OCI-LY7 (cell line): ENCODE measurements around the gene INKA2. TPM values are rescaled to one million over a fixed set of nuclear protein-coding genes. Genes with fewer than 3 reads are reported as not detected.

Experiments
- BruUV-seq: library from RNA; stranded (reverse); fragments of 400-500 nt; replicated peaks from 2 replicates; lab custom pipeline; 2021; lab: Mats Ljungman, UMichigan
- CTCF ChIA-PET: fragments of 300-600 bp; sonication (Branson Sonifier 250); formaldehyde crosslinking; loops from one replicate; lab custom pipeline; 2022; ENCODE audit warnings: antibody characterized with exemption; ENCODE audit not compliant: unreplicated experiment; lab: Charles Lee
- POLR2A ChIA-PET: fragments of 300-600 bp; sonication (Branson Sonifier 250); formaldehyde crosslinking; loops from one replicate; lab custom pipeline; 2022; ENCODE audit warnings: antibody characterized with exemption; lab: Charles Lee
- DNase-seq: peaks from one replicate; pipeline ENCODE4 v3.0.0-alpha.2; 2015; ENCODE audit warnings: low spot score
- H2AFZ ChIP-seq: fragments of 200-600 bp; sonication (generic), shearing (Covaris generic); 2 replicates; pipeline ENCODE4 v1.6.1; 2014; ENCODE audit warnings: mild to moderate bottlenecking, antibody characterized with exemption, low read length, moderate library complexity
- H3K27ac ChIP-seq: fragments of 200-600 bp; sonication (generic); 2 replicates; pipeline ENCODE4 v1.5.1; 2014; ENCODE audit warnings: mixed run types, low read depth, mild to moderate bottlenecking, moderate library complexity, low read length, inconsistent platforms; ENCODE audit not compliant: poor library complexity, severe bottlenecking
- H3K36me3 ChIP-seq: fragments of 200-600 bp; sonication (generic); 2 replicates; pipeline ENCODE4 v1.6.1; 2014; ENCODE audit warnings: mild to moderate bottlenecking, antibody characterized with exemption, low read length, moderate library complexity, mixed read lengths; ENCODE audit not compliant: insufficient read depth
- H3K4me1 ChIP-seq: fragments of 200-600 bp; sonication (generic); 2 replicates; pipeline ENCODE4 v1.5.1; 2014; ENCODE audit warnings: mild to moderate bottlenecking, low read length; ENCODE audit not compliant: insufficient read depth, poor library complexity, severe bottlenecking
- H3K4me2 ChIP-seq: fragments of 200-600 bp; sonication (generic); 2 replicates; pipeline ENCODE4 v1.6.1; 2014; ENCODE audit warnings: mild to moderate bottlenecking, low read length
- H3K4me3 ChIP-seq: fragments of 200-600 bp; sonication (generic); 2 replicates; pipeline ENCODE4 v1.5.1; 2014; ENCODE audit warnings: mild to moderate bottlenecking, low read depth, low read length; ENCODE audit not compliant: poor library complexity, severe bottlenecking
- H3K79me2 ChIP-seq: fragments of 200-600 bp; sonication (generic); 2 replicates; pipeline ENCODE4 v1.6.1; 2016; ENCODE audit warnings: low read depth, mild to moderate bottlenecking, low read length, moderate library complexity, mixed read lengths; ENCODE audit not compliant: insufficient read depth
- H3K9me2 ChIP-seq: fragments of 200-600 bp; sonication (generic); 2 replicates; pipeline ENCODE4 v1.6.1; 2016; ENCODE audit warnings: mild to moderate bottlenecking, low read length, mixed read lengths; ENCODE audit not compliant: insufficient read depth
- H3K9me3 ChIP-seq: fragments of 200-600 bp; sonication (generic); 2 replicates; pipeline ENCODE4 v1.6.1; 2014; ENCODE audit warnings: mild to moderate bottlenecking, mixed run types, low read length, mixed read lengths
- H4K20me1 ChIP-seq: fragments of 200-600 bp; sonication (generic); 2 replicates; pipeline ENCODE4 v1.6.1; 2014; ENCODE audit warnings: mild to moderate bottlenecking, antibody characterized with exemption, low read length, moderate library complexity, mixed read lengths; ENCODE audit not compliant: insufficient read depth
- EZH2phosphoT487 ChIP-seq: fragments of 200-600 bp; sonication (generic); IDR thresholded peaks from 2 replicates; pipeline ENCODE4 v1.6.1; 2018; ENCODE audit warnings: low read depth, borderline replicate concordance, mild to moderate bottlenecking, mixed run types, antibody characterized with exemption, low read length, moderate library complexity, mixed read lengths
- intact Hi-C: fragments of 100-400 bp; cut with micrococcal nuclease; formaldehyde crosslinking; loops from one replicate; pipeline ENCODE4 v1.10.0; 2022; ENCODE audit not compliant: unreplicated experiment
- total RNA-seq, 2 experiments: library from RNA; depleted of rRNA in 1 of 2; stranded (reverse); fragments of >200 nt in 1 of 2; shearing (Covaris generic) in 1 of 2; gene quantifications; 2 replicates each; pipeline ENCODE4 v1.2.3, GENCODE V29; 2014 to 2022
- TF ChIP-seq, protein P1 (sequence below): fragments of 200-600 bp; sonication (generic); conservative IDR thresholded peaks from 2 replicates; pipeline ENCODE4 v1.5.1; 2014; ENCODE audit warnings: mild to moderate bottlenecking, antibody characterized with exemption, low read length, moderate library complexity, mixed read lengths

INKA2 gene
- total RNA-seq, 2 experiments from 2014 or later = 3.9 to 10.8 TPM

DNA sequence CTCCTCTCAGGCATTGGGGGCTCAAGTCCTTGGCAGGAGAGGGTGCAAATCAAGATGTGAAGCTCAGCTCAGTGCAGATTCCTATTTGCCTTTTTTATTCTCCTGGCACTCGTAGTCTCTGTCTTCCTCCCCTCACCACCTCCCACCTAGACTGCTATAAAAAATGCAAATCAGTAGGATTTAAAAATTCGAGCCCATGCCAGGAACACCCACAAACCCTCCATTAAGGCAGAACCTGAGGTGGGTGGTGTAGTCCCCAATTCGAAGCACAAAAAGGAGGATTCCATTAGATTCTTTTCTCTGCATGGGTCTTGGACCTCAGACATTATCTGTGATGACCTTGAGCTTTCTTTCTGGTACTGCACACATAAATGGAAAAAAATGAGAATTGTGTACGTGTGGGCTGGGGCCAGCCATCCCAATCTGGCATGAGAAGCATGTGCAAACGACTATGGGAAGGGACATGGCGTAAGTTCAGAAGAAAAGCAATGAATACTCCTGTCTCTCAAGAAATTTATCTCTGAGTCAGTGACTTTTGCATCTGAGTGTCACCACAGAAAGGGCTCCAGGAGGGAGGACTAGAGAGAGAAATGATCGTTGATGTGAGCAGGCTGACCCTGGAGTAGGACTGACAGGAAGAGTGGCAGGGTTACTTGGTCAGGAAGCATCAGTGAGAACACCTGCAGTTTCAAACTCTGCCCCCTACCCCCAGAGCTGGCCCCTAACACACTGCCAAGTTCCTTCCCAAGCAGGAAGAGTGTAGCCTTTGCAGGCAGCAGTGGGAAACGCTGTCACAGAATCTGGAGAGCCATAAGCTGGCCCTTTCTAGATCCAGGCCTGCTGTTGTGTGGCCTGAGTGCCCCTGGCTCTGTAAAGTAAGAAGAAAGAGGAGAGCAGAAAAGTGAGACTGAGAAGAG is 1.7 kb downstream of the INKA2 start:
- Histone ChIP-seq H3K79me2 (no peaks in the 10 kb centered on the region), H2AFZ (peak overlapping the region; percentile 73; the same call in 1 of the 2 replicates), H4K20me1 (no peaks in the 10 kb centered on the region), H3K4me2 (peak overlapping the region; percentile 88), H3K27ac (peak overlapping the region; percentile 44), H3K9me2 (no peaks in the 10 kb centered on the region), H3K4me1 (peaks cover 32% of the 10 kb centered on the region), H3K9me3 (no peaks in the 10 kb centered on the region), H3K36me3 (no peaks in the 10 kb centered on the region), H3K4me3 (peak overlapping the region; percentile 78)
- BruUV-seq = no TSS peak
- intact Hi-C loops = loop anchor here (5.0 kb wide), 1 partner anchor 230 kb away; no protein-coding TSS in a partner anchor
- ChIA-PET POLR2A (interaction anchor here (0.6 to 3.1 kb wide), 10 partner anchors 9 to 566 kb away, joined by 3 to 26 read pairs (median 6); no protein-coding TSS in a partner anchor), CTCF (interaction anchor here (0.6 to 1.5 kb wide), 3 partner anchors 10 to 288 kb away, joined by 3 to 4 read pairs (median 3); partner anchors contain the start of gene ATP5PB)
- peak; percentile 63 for DNase-seq
- no peak for TF ChIP-seq EZH2phosphoT487
- TF ChIP-seq, protein P1, sequence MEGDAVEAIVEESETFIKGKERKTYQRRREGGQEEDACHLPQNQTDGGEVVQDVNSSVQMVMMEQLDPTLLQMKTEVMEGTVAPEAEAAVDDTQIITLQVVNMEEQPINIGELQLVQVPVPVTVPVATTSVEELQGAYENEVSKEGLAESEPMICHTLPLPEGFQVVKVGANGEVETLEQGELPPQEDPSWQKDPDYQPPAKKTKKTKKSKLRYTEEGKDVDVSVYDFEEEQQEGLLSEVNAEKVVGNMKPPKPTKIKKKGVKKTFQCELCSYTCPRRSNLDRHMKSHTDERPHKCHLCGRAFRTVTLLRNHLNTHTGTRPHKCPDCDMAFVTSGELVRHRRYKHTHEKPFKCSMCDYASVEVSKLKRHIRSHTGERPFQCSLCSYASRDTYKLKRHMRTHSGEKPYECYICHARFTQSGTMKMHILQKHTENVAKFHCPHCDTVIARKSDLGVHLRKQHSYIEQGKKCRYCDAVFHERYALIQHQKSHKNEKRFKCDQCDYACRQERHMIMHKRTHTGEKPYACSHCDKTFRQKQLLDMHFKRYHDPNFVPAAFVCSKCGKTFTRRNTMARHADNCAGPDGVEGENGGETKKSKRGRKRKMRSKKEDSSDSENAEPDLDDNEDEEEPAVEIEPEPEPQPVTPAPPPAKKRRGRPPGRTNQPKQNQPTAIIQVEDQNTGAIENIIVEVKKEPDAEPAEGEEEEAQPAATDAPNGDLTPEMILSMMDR = peak; percentile 51; the same call in 1 of the 2 replicates

GRCh38 chr1:111736548-111737215 is 2.5 kb downstream of the INKA2 start:
- no peaks in the 10 kb centered on the region for H3K79me2 ChIP-seq
- CTCF ChIA-PET = interaction anchor here (1.5 kb wide), 1 partner anchor 10 kb away, joined by 4 read pairs; no protein-coding TSS in a partner anchor
- H3K4me2 ChIP-seq = peak overlapping the region; percentile 88
- peaks cover 32% of the 10 kb centered on the region for H3K4me1 ChIP-seq
- intact Hi-C loops = loop anchor here (5.0 kb wide), 1 partner anchor 229 kb away; no protein-coding TSS in a partner anchor
- no TSS peak for BruUV-seq
- POLR2A ChIA-PET = interaction anchor here (0.6 to 3.1 kb wide), 8 partner anchors 8 to 1327 kb away, joined by 3 to 16 read pairs (median 4); no protein-coding TSS in a partner anchor
- H3K36me3 ChIP-seq = no peaks in the 10 kb centered on the region
- H3K4me3 ChIP-seq = no peak overlapping the region
- no peaks in the 10 kb centered on the region for H4K20me1 ChIP-seq
- no peaks in the 10 kb centered on the region for H3K9me3 ChIP-seq
- DNase-seq = no peak
- TF ChIP-seq, protein P1 = no peak
- TF ChIP-seq EZH2phosphoT487 = no peak
- no peak overlapping the region for H2AFZ ChIP-seq
- H3K9me2 ChIP-seq = no peaks in the 10 kb centered on the region
- H3K27ac ChIP-seq = no peak overlapping the region
